Liver (tissue), 9 donors: ENCODE data around the gene KRTAP10-3. TPM values are rescaled to one million over a fixed set of nuclear protein-coding genes. Genes with fewer than 3 reads are reported as not detected.

Source experiments
- DNase-seq: peaks from one replicate; pipeline ENCODE4 v3.0.0-alpha.2; 2017; ENCODE audit warnings: low spot score
- H3K27ac ChIP-seq, 2 donors: one replicate each; pipeline ENCODE4 v1.7.0; 2013; ENCODE audit warnings: inconsistent platforms in 2 of 2, low read length in 2 of 2, control low read depth in 1 of 2, low read depth in 1 of 2, mild to moderate bottlenecking in 1 of 2
- H3K27me3 ChIP-seq, 4 donors: one replicate each; pipeline versions ENCODE4 v1.6.1 to v1.7.0; 2013; ENCODE audit warnings: low read length in 3 of 4, inconsistent platforms in 1 of 4, mild to moderate bottlenecking in 1 of 4, moderate library complexity in 1 of 4; ENCODE audit not compliant: control insufficient read depth in 4 of 4, insufficient read depth in 4 of 4
- H3K36me3 ChIP-seq, 4 donors: one replicate each; pipeline versions ENCODE4 v1.6.1 to v1.7.0; 2013; ENCODE audit warnings: low read length in 3 of 4, mild to moderate bottlenecking in 3 of 4, low read depth in 1 of 4, moderate library complexity in 1 of 4; ENCODE audit not compliant: control insufficient read depth in 4 of 4, insufficient read depth in 3 of 4
- H3K4me1 ChIP-seq, 4 donors: one replicate each; pipeline versions ENCODE4 v1.6.1 to v1.7.0; 2013; ENCODE audit warnings: low read length in 3 of 4, mild to moderate bottlenecking in 3 of 4, moderate library complexity in 1 of 4; ENCODE audit not compliant: control insufficient read depth in 4 of 4, insufficient read depth in 4 of 4
- H3K4me3 ChIP-seq, 3 donors: one replicate each; pipeline versions ENCODE4 v1.6.1 to v1.7.0; 2013; ENCODE audit warnings: low read length in 3 of 3, control low read depth in 1 of 3, low read depth in 1 of 3, mild to moderate bottlenecking in 1 of 3
- H3K9ac ChIP-seq, 2 donors: one replicate each; pipeline ENCODE4 v1.7.0; 2013; ENCODE audit warnings: low read length in 2 of 2, mild to moderate bottlenecking in 2 of 2, moderate library complexity in 2 of 2, control low read depth in 1 of 2, low read depth in 1 of 2
- H3K9me3 ChIP-seq, 4 donors: one replicate each; pipeline versions ENCODE4 v1.6.1 to v1.7.0; 2013; ENCODE audit warnings: low read length in 3 of 4; ENCODE audit not compliant: control insufficient read depth in 4 of 4
- ATF3 ChIP-seq: IDR thresholded peaks from 2 replicates; pipeline ENCODE4 v1.6.1; 2016; ENCODE audit warnings: antibody characterized with exemption
- CTCF ChIP-seq: fragments of 150-350 bp; IDR thresholded peaks from 2 replicates; pipeline ENCODE4 v1.5.1; 2017; ENCODE audit warnings: improper control_type of control experiment, low read depth, low read length; ENCODE audit not compliant: missing input control
- EGR1 ChIP-seq, 2 donors: IDR thresholded peaks; 2 replicates each; pipeline ENCODE4 v1.6.1; 2016 to 2018; ENCODE audit warnings: antibody characterized with exemption in 2 of 2, low read depth in 2 of 2
- GABPA ChIP-seq, 2 donors: IDR thresholded peaks in 1 of 2; conservative IDR thresholded peaks in 1 of 2; 2 replicates each; pipeline ENCODE4 v1.6.1; 2016; ENCODE audit warnings: antibody characterized with exemption in 2 of 2, mild to moderate bottlenecking in 1 of 2, moderate library complexity in 1 of 2
- HNF4A ChIP-seq, 2 donors: conservative IDR thresholded peaks; 2 replicates each; pipeline ENCODE4 v1.6.1; 2016; ENCODE audit warnings: antibody characterized with exemption in 2 of 2, mild to moderate bottlenecking in 2 of 2
- HNF4G ChIP-seq: IDR thresholded peaks from 2 replicates; pipeline ENCODE4 v1.6.1; 2016; ENCODE audit warnings: antibody characterized with exemption
- JUND ChIP-seq, 2 donors: IDR thresholded peaks; 2 replicates each; pipeline ENCODE4 v1.6.1; 2016; ENCODE audit warnings: antibody characterized with exemption in 2 of 2
- RAD21 ChIP-seq, 2 donors: IDR thresholded peaks; 2 replicates each; pipeline ENCODE4 v1.6.1; 2016; ENCODE audit warnings: antibody characterized with exemption in 2 of 2, mild to moderate bottlenecking in 2 of 2
- REST ChIP-seq: IDR thresholded peaks from 2 replicates; pipeline ENCODE4 v1.6.1; 2016; ENCODE audit warnings: antibody characterized with exemption, mild to moderate bottlenecking
- RXRA ChIP-seq, 2 donors: IDR thresholded peaks; 2 replicates each; pipeline ENCODE4 v1.6.1; 2017 to 2018; ENCODE audit warnings: antibody characterized with exemption in 2 of 2, mild to moderate bottlenecking in 1 of 2
- SP1 ChIP-seq: IDR thresholded peaks from 2 replicates; pipeline ENCODE4 v1.6.1; 2018; ENCODE audit warnings: antibody characterized with exemption, mild to moderate bottlenecking
- TAF1 ChIP-seq: conservative IDR thresholded peaks from 2 replicates; pipeline ENCODE4 v1.6.1; 2016; ENCODE audit warnings: antibody characterized with exemption, mild to moderate bottlenecking
- YY1 ChIP-seq: IDR thresholded peaks from 2 replicates; pipeline ENCODE4 v1.6.1; 2016; ENCODE audit warnings: antibody characterized with exemption, mild to moderate bottlenecking
- ZBTB33 ChIP-seq: IDR thresholded peaks from 2 replicates; pipeline ENCODE4 v1.6.1; 2016; ENCODE audit warnings: antibody characterized with exemption
- WGBS: extraction: QIAGEN DNeasy Blood & Tissue Kit; methylation state at CpG from one replicate; pipeline ENCODE4 v1.1.7; 2013; 5-methylcytosine and 5-hydroxymethylcytosine counted together
- polyA plus RNA-seq, 2 donors: library from polyadenylated mRNA; stranded (reverse) in 1 of 2; unstranded in 1 of 2; fragments of 200-250 nt in 1 of 2; fragments of >200 nt in 1 of 2; fragmentation: Nextera tagmentation in 1 of 2; extraction: Ambion mirVana in 1 of 2; gene quantifications; one replicate each; pipeline versions ENCODE4 v1.2.1 to v1.2.3, GENCODE V29; 2013 to 2015
- total RNA-seq, 2 donors: library from RNA; depleted of rRNA; stranded (reverse); fragments of >200 nt; gene quantifications; one replicate each; pipeline ENCODE4 v1.2.3, GENCODE V29; 2014
- donor health status: healthy.
- donor health status: healthy.
- donor health status: healthy.
- donor health status: healthy.
- donor health status: healthy.

KRTAP10-3 gene
- total and polyA plus RNA-seq, 4 donors = not detected

GRCh38 chr21:44552136-44552535 lies 6.5 kb downstream of the KRTAP10-3 start:
- Histone ChIP-seq H3K4me1 (no peaks in the 10 kb centered on the region), H3K36me3 (no peaks in the 10 kb centered on the region), H3K9me3 (no peaks in the 10 kb centered on the region), H3K27ac (no peak overlapping the region), H3K27me3 (peaks cover 0 to 2% (median 0%) of the 10 kb centered on the region in 4 donors), H3K4me3 (no peak overlapping the region), H3K9ac (no peak overlapping the region)
- TF ChIP-seq RAD21 (IDR thresholded peaks at IDR 0.05) (no peak), RXRA (IDR thresholded peaks at IDR 0.05) (no peak), HNF4A (conservative IDR thresholded peaks at IDR 0.05) (no peak), EGR1 (IDR thresholded peaks at IDR 0.05; ENCODE audit: low read depth in 2 of 2) (no peak), REST (no peak), CTCF (no peak), JUND (IDR thresholded peaks at IDR 0.05) (no peak), SP1 (no peak), ATF3 (no peak), ZBTB33 (no peak)
- DNase-seq = peak; percentile 20
- 81% methylated on average over 6 of the region's 6 CpGs for WGBS

GRCh38 chr21:44551340-44551961 lies 7.1 kb downstream of the KRTAP10-3 start, which contains the start of gene KRTAP10-2:
KRTAP10-2 (minus strand) TSS chr21:44551505; CDS start chr21:44551458, 47 bp downstream.
- 70% methylated on average over 17 of the region's 17 CpGs for WGBS
- no peak within 1 kb of the TSS for H3K4me3 ChIP-seq
- TF ChIP-seq TAF1 (no peak), YY1 (no peak), HNF4G (no peak), GABPA (IDR thresholded peaks at IDR 0.05 in 1 of 2, conservative IDR thresholded peaks at IDR 0.05 in 1 of 2) (no peak)
- H3K27me3 ChIP-seq = peaks cover 0 to 2% (median 0%) of the 10 kb centered on the region in 4 donors
- H3K36me3 ChIP-seq = no peaks in the 10 kb centered on the region
- peak; percentile 14 for DNase-seq
- H3K9me3 ChIP-seq = no peaks in the 10 kb centered on the region
- no peaks in the 10 kb centered on the region for H3K4me1 ChIP-seq
- H3K9ac ChIP-seq = no peak within 1 kb of the TSS
- H3K27ac ChIP-seq = no peak within 1 kb of the TSS
